Bronchial epithelial cell (primary cell): ENCODE measurements around the gene GRIK3. TPM values are rescaled to one million over a fixed set of nuclear protein-coding genes. Genes with fewer than 3 reads are reported as not detected.

Experiments used
- DNase-seq: peaks from one replicate; pipeline ENCODE4 v3.0.0-alpha.2; 2010; ENCODE audit warnings: low read depth
- FAIRE-seq: peaks from 2 replicates; lab custom pipeline; 2011; peaks lifted over from hg19 to GRCh38; lab: Jason Lieb, UNC
- H3K27me3 ChIP-seq: 2 replicates; pipeline ENCODE4 v1.5.1; 2011; ENCODE audit warnings: low read length; ENCODE audit not compliant: control insufficient read depth, insufficient read depth
- H3K36me3 ChIP-seq: 2 replicates; pipeline ENCODE4 v1.5.1; 2011; ENCODE audit warnings: low read length; ENCODE audit not compliant: control insufficient read depth, insufficient read depth
- H3K4me3 ChIP-seq: 2 replicates; pipeline ENCODE4 v1.5.1; 2011; ENCODE audit warnings: mild to moderate bottlenecking, low read depth, low read length, control low read depth
- CTCF ChIP-seq: IDR thresholded peaks from 2 replicates; pipeline ENCODE4 v1.5.1; 2011; ENCODE audit warnings: mild to moderate bottlenecking, moderate library complexity, low read length, control low read depth, inconsistent platforms; ENCODE audit not compliant: insufficient read depth, severe bottlenecking
- total RNA-seq: library from RNA; depleted of rRNA; stranded (reverse); fragments of >200 nt; gene quantifications from 2 replicates; pipeline ENCODE4 v1.2.1, GENCODE V29; 2014

Gene GRIK3
- total RNA-seq, 1 donor from 2014 or later, result under 0.01 TPM

GRCh38 chr1:36836196-36836883, 198.0 kb downstream of the GRIK3 start:
- no peaks in the 10 kb centered on the region for H3K36me3 ChIP-seq
- no peak for TF ChIP-seq CTCF
- H3K27me3 ChIP-seq, result no peaks in the 10 kb centered on the region
- FAIRE-seq, result no peak
- DNase-seq, result no peak
- H3K4me3 ChIP-seq, result no peak overlapping the region

GRCh38 chr1:36835696-36836095, 198.6 kb downstream of the GRIK3 start:
- Histone ChIP-seq H3K27me3 (no peaks in the 10 kb centered on the region), H3K36me3 (no peaks in the 10 kb centered on the region), H3K4me3 (no peak overlapping the region)
- TF ChIP-seq CTCF, result no peak
- no peak for DNase-seq
- no peak for FAIRE-seq

- no peak for TF ChIP-seq CTCF
- FAIRE-seq (no peak), DNase-seq (no peak)
- Histone ChIP-seq H3K36me3 (no peaks in the 10 kb centered on the region), H3K4me3 (no peak overlapping the region), H3K27me3 (no peaks in the 10 kb centered on the region)
Observed at GRCh38 chr1:36835017-36835695, 199.2 kb downstream of the GRIK3 start.

GRCh38 chr1:36834586-36834985, 199.7 kb downstream of the GRIK3 start:
- DNase-seq (no peak), FAIRE-seq (no peak)
- Histone ChIP-seq H3K36me3 (no peaks in the 10 kb centered on the region), H3K4me3 (no peak overlapping the region), H3K27me3 (no peaks in the 10 kb centered on the region)
- TF ChIP-seq CTCF, result no peak

GRCh38 chr1:36831186-36831810, 203.0 kb downstream of the GRIK3 start:
- no peak for FAIRE-seq
- no peak for TF ChIP-seq CTCF
- no peaks in the 10 kb centered on the region for H3K27me3 ChIP-seq

More at GRCh38 chr1:36831186-36831810, 203.0 kb downstream of the GRIK3 start:
- no peak for DNase-seq
- H3K4me3 ChIP-seq, result no peak overlapping the region
- no peaks in the 10 kb centered on the region for H3K36me3 ChIP-seq
